Transverse colon (tissue), 4 donors: Measurements from ENCODE around the gene SVOP. TPM values are rescaled to one million over a fixed set of nuclear protein-coding genes. Genes with fewer than 3 reads are reported as not detected.
"Not testable (repeated sequence)": the region's sequence is repeated elsewhere in the genome, so short reads cannot be mapped to it uniquely, and the experiment has no call there.

ENCODE experiments used
- DNase-seq: peaks from one replicate; pipeline ENCODE4 v3.0.0-alpha.2; 2019
- H3K27ac ChIP-seq, 4 donors: fragments of 200-600 bp; sonication (generic); 2 replicates each; pipeline ENCODE4 v1.5.1; 2016 to 2018; ENCODE audit warnings: inconsistent platforms in 4 of 4
- H3K27me3 ChIP-seq: fragments of 200-600 bp; sonication (generic); 2 replicates; pipeline ENCODE4 v1.5.1; 2017; ENCODE audit warnings: inconsistent platforms
- H3K36me3 ChIP-seq, 4 donors: fragments of 200-600 bp; sonication (generic); 2 replicates each; pipeline ENCODE4 v1.5.1; 2017 to 2019; ENCODE audit warnings: inconsistent platforms in 4 of 4
- H3K4me1 ChIP-seq, 4 donors: fragments of 200-600 bp; sonication (generic); 2 replicates each; pipeline ENCODE4 v1.5.1; 2017 to 2020; ENCODE audit warnings: inconsistent platforms in 4 of 4
- H3K4me3 ChIP-seq, 4 donors: fragments of 200-600 bp; sonication (generic); 1 replicate in 1 of 4; 2 replicates in 3 of 4; pipeline versions ENCODE4 v1.5.1 to v1.6.1; 2017 to 2019; ENCODE audit warnings: inconsistent platforms in 4 of 4
- H3K9me3 ChIP-seq, 2 donors: fragments of 200-600 bp; sonication (generic); 2 replicates each; pipeline ENCODE4 v1.5.1; 2017 to 2019; ENCODE audit warnings: inconsistent platforms in 2 of 2
- CTCF ChIP-seq, 5 experiments: fragments of 200-600 bp in 3 of 5; fragments of 450-650 bp in 2 of 5; sonication (generic) in 3 of 5; IDR thresholded peaks; 1 replicate in 2 of 5; 2 replicates in 3 of 5; pipeline ENCODE4 v1.5.1; 2016 to 2017; ENCODE audit warnings: antibody characterized with exemption in 5 of 5, inconsistent platforms in 3 of 5, mild to moderate bottlenecking in 2 of 5, moderate library complexity in 1 of 5
- EP300 ChIP-seq: sonication (generic); formaldehyde crosslinking; IDR thresholded peaks from one replicate; pipeline ENCODE4 v1.6.1; 2017; ENCODE audit warnings: antibody characterized with exemption, low read depth
- POLR2A ChIP-seq: fragments of 450-650 bp; IDR thresholded peaks from one replicate; pipeline ENCODE4 v1.6.1; 2016; ENCODE audit warnings: antibody characterized with exemption, mild to moderate bottlenecking, moderate library complexity
- POLR2AphosphoS5 ChIP-seq, 3 donors: sonication (generic); formaldehyde crosslinking; IDR thresholded peaks; one replicate each; pipeline ENCODE4 v1.6.1; 2016; ENCODE audit warnings: antibody characterized with exemption in 3 of 3
- WGBS, 2 donors: methylation state at CpG; one replicate each; pipeline ENCODE4 v1.1.5; 2018; ENCODE audit warnings: low coverage in 1 of 2; 5-methylcytosine and 5-hydroxymethylcytosine counted together
- in situ Hi-C, 4 donors: fragments of 200-750 bp; cut with MboI; loops; one replicate each; pipeline versions ENCODE4 v1.15.0 to v1.15.1; 2017; ENCODE audit warnings: low sequenced_read_pairs in 3 of 4, low pct_ligation_motif_present in 1 of 4, low pct_unique_long_range_greater_than_20kb in 1 of 4
- intact Hi-C: fragments of 100-400 bp; cut with DNase I; formaldehyde crosslinking; loops from one replicate; pipeline ENCODE4 v1.15.1; 2023; ENCODE audit warnings: low total_unique reads
- total RNA-seq, 4 donors: library from RNA; depleted of rRNA; stranded (reverse); fragments of >200 nt; gene quantifications; one replicate each; pipeline ENCODE4 v1.1.0, GENCODE V29; 2016

Gene SVOP
- total RNA-seq, 4 donors from 2014 or later = 0.16 to 0.55 TPM; not detected in 2

- TF ChIP-seq POLR2A = no peak
- no peak for TF ChIP-seq EP300
- TF ChIP-seq CTCF (IDR thresholded peaks at IDR 0.05) = no peak
- TF ChIP-seq POLR2AphosphoS5 (IDR thresholded peaks at IDR 0.05) = no peak
- intact Hi-C loops = no loop called here
- WGBS, 2 donors = 74 to 79% methylated on average over 3 of the region's 3 CpGs
These were observed 16.9 kb downstream of the SVOP start for GRCh38 chr12:109004017-109004416.

GRCh38 chr12:108996320-108996719 is 24.5 kb downstream of the SVOP start:
- TF ChIP-seq EP300 (no peak), POLR2AphosphoS5 (IDR thresholded peaks at IDR 0.05) (no peak), CTCF (IDR thresholded peaks at IDR 0.05) (no peak), POLR2A (no peak)
- Histone ChIP-seq H3K4me1 (no peaks in the 10 kb centered on the region), H3K36me3 (no peaks in the 10 kb centered on the region), H3K4me3 (no peak overlapping the region), H3K9me3 (no peaks in the 10 kb centered on the region), H3K27ac (no peak overlapping the region), H3K27me3 (no peaks in the 10 kb centered on the region)
- 77 to 90% methylated on average over 5 to 6 of the region's 6 CpGs for WGBS, 2 donors
- DNase-seq = no peak
- in situ Hi-C loops = no loop called here
- intact Hi-C loops = no loop called here

More at GRCh38 chr12:109004017-109004416, 16.9 kb downstream of the SVOP start:
- H3K4me3 ChIP-seq = no peak overlapping the region
- no peaks in the 10 kb centered on the region for H3K27me3 ChIP-seq
- no peak for DNase-seq
- in situ Hi-C loops = no loop called here
- H3K27ac ChIP-seq = no peak overlapping the region
- H3K4me1 ChIP-seq = no peaks in the 10 kb centered on the region
- no peaks in the 10 kb centered on the region for H3K9me3 ChIP-seq
- no peaks in the 10 kb centered on the region for H3K36me3 ChIP-seq

GRCh38 chr12:108995370-108995992 is 25.4 kb downstream of the SVOP start:
- intact Hi-C loops (no loop called here), in situ Hi-C loops (no loop called here)
- Histone ChIP-seq H3K27me3 (peaks cover 5% of the 10 kb centered on the region), H3K36me3 (no peaks in the 10 kb centered on the region), H3K4me3 (no peak overlapping the region), H3K4me1 (no peaks in the 10 kb centered on the region), H3K27ac (no peak overlapping the region), H3K9me3 (no peaks in the 10 kb centered on the region)
- 94 to 100% methylated on average over 1 to 6 of the region's 6 CpGs for WGBS, 2 donors
- no peak for DNase-seq
- TF ChIP-seq POLR2AphosphoS5 (IDR thresholded peaks at IDR 0.05) (no peak), CTCF (IDR thresholded peaks at IDR 0.05) (no peak), EP300 (no peak), POLR2A (no peak)

- WGBS, 2 donors = 49% methylated on average over 5 of the region's 5 CpGs; no CpG with 5 or more reads in 1 of the 2 donors
- H3K4me1 ChIP-seq, in situ Hi-C loops, H3K27ac ChIP-seq, H3K36me3 ChIP-seq, H3K27me3 ChIP-seq, intact Hi-C loops, DNase-seq, H3K9me3 ChIP-seq, H3K4me3 ChIP-seq: not testable (repeated sequence)
These were observed 30.8 kb downstream of the SVOP start for GRCh38 chr12:108990103-108990502.

- DNase-seq = no peak
- peaks cover 5% of the 10 kb centered on the region for H3K27me3 ChIP-seq
- H3K4me3 ChIP-seq = no peak overlapping the region
- in situ Hi-C loops = no loop called here
- TF ChIP-seq POLR2A (no peak), CTCF (IDR thresholded peaks at IDR 0.05) (no peak), POLR2AphosphoS5 (IDR thresholded peaks at IDR 0.05) (no peak), EP300 (no peak)
- H3K9me3 ChIP-seq = no peaks in the 10 kb centered on the region
- H3K36me3 ChIP-seq = no peaks in the 10 kb centered on the region
- intact Hi-C loops = no loop called here
- no peaks in the 10 kb centered on the region for H3K4me1 ChIP-seq
- no peak overlapping the region for H3K27ac ChIP-seq
- 60% methylated on average over 5 of the region's 5 CpGs; no CpG with 5 or more reads in 1 of the 2 donors for WGBS, 2 donors
These were observed 31.5 kb downstream of the SVOP start for GRCh38 chr12:108989376-108989775.
